ENCODE results near the gene LRMDA. TPM values are rescaled to one million over a fixed set of nuclear protein-coding genes. Genes with fewer than 3 reads are reported as not detected.

LRMDA gene
- total and polyA plus RNA-seq, 2 of the 4 experiments (the other 2 are of a cell fraction): 0.07 TPM; not detected in 1

GRCh38 chr10:75696536-75696935, 265.1 kb downstream of the LRMDA start:
- WGBS, 2 experiments (ENCODE audit: extremely low coverage in 2 of 2, insufficient read length in 1 of 2): 67% methylated on average over 2 of the region's 4 CpGs; no CpG with 5 or more reads in 1 of the 2 experiments

More at GRCh38 chr10:75696536-75696935, 265.1 kb downstream of the LRMDA start:
- H3K4me2 ChIP-seq (ENCODE audit: low read depth, low read length): no peak overlapping the region
- H2AK5ac ChIP-seq (ENCODE audit: low read depth, low read length): no peak overlapping the region
- no peak overlapping the region for H4K8ac ChIP-seq (ENCODE audit: low read depth in 2 of 2, low read length in 2 of 2)
- no peak overlapping the region for H3K23ac ChIP-seq (ENCODE audit: low read depth, low read length)
- H2BK20ac ChIP-seq (ENCODE audit: low read depth, low read length): no peak overlapping the region
- no peak overlapping the region for H3K9ac ChIP-seq (ENCODE audit: low read depth, low read length)
- H3K36me3 ChIP-seq (ENCODE audit: control insufficient read depth, insufficient read depth, low read length): no peaks in the 10 kb centered on the region
- no peak overlapping the region for H2BK15ac ChIP-seq (ENCODE audit: low read depth, low read length)
- TF ChIP-seq RCOR1 (IDR thresholded peaks at IDR 0.05; ENCODE audit: insufficient replicate concordance, low read length): no peak
- no peak for TF ChIP-seq CTCF (conservative IDR thresholded peaks at IDR 0.05; ENCODE audit: low read depth, low read length)
- TF ChIP-seq MAZ (IDR thresholded peaks at IDR 0.05; ENCODE audit: borderline replicate concordance, low read depth, low read length): no peak
- TF ChIP-seq NFE2L2 (IDR thresholded peaks at IDR 0.05; ENCODE audit: low read depth, low read length): no peak
- no peak for TF ChIP-seq RAD21 (IDR thresholded peaks at IDR 0.05; ENCODE audit: low read length)
- TF ChIP-seq RFX5 (IDR thresholded peaks at IDR 0.05; ENCODE audit: low read depth, low read length): no peak
- TF ChIP-seq CHD1 (IDR thresholded peaks at IDR 0.05; ENCODE audit: low read depth, low read length): no peak
- no peak for TF ChIP-seq SMC3 (IDR thresholded peaks at IDR 0.05; ENCODE audit: low read depth, low read length)
- no peaks in the 10 kb centered on the region; the same call in 1 of the 2 replicates for H3K27me3 ChIP-seq (ENCODE audit: control insufficient read depth, insufficient read depth, low read length)
- no peak overlapping the region for H3K4ac ChIP-seq (ENCODE audit: low read depth, low read length)
- no peak overlapping the region for H3K18ac ChIP-seq (ENCODE audit: low read depth, low read length)
- no peaks in the 10 kb centered on the region for H3K79me1 ChIP-seq (ENCODE audit: low read depth in 1 of 2, low read length in 2 of 2)
- H3K4me3 ChIP-seq (ENCODE audit: insufficient read depth, low read depth, low read length): no peak overlapping the region
- CTCF ChIA-PET: no interaction called here
- dilution Hi-C loops (cut with HindIII; ENCODE audit: low sequenced_read_pairs, unreplicated experiment): no loop called here
- no peaks in the 10 kb centered on the region for H3K4me1 ChIP-seq (ENCODE audit: control insufficient read depth, insufficient read depth, low read length)
- in situ Hi-C loops (cut with MboI; ENCODE audit: low sequenced_read_pairs): no loop called here
- no peak overlapping the region for H2BK120ac ChIP-seq (ENCODE audit: low read depth, low read length)
- H4K91ac ChIP-seq (ENCODE audit: insufficient read depth, low read depth, low read length): no peak overlapping the region
- no peak overlapping the region for H3K27ac ChIP-seq (ENCODE audit: insufficient read depth, low read length)
- no peak for ATAC-seq (ENCODE audit: low read depth)
- no peaks in the 10 kb centered on the region for H4K20me1 ChIP-seq (ENCODE audit: insufficient read depth, low read length)
- no peak overlapping the region for H2AFZ ChIP-seq (replicated peaks; ENCODE audit: low read length, poor library complexity)
- BruUV-seq (replicated peaks): no TSS peak
- intact Hi-C loops (cut with micrococcal nuclease): no loop called here
- no peaks in the 10 kb centered on the region for H3K9me1 ChIP-seq (ENCODE audit: insufficient read depth, low read length)
- no peak overlapping the region for H2AK9ac ChIP-seq (replicated peaks; ENCODE audit: low read depth, low read length, poor library complexity)
- no peak overlapping the region for H2BK5ac ChIP-seq (ENCODE audit: low read depth, low read length, poor library complexity, severe bottlenecking)
- POLR2A ChIA-PET (ENCODE audit: unreplicated experiment): no interaction called here
- DNase-seq: no peak
- no peak overlapping the region for H3K14ac ChIP-seq (replicated peaks; ENCODE audit: low read depth, low read length)
- no peak overlapping the region for H3K56ac ChIP-seq (ENCODE audit: extremely low read depth, insufficient read depth, low read length)
- no peaks in the 10 kb centered on the region for H3K9me3 ChIP-seq (ENCODE audit: control insufficient read depth, insufficient read depth, low read length)
- H4K5ac ChIP-seq (ENCODE audit: low read depth, low read length): no peak overlapping the region

All from IMR-90 (cell line).